Natural killer cell (primary cell): ENCODE data around the gene HPX. TPM values are rescaled to one million over a fixed set of nuclear protein-coding genes. Genes with fewer than 3 reads are reported as not detected.

Source experiments
- ATAC-seq, 3 donors: fragments of 150-1000 bp in 2 of 3; fragments of 200-7000 bp in 1 of 3; cut with Tn5 transposase; 1 replicate in 1 of 3; 2 replicates in 2 of 3; pipeline ENCODE4 v1.10.0; 2021; ENCODE audit warnings: mild to moderate bottlenecking in 2 of 3, moderate library complexity in 2 of 3
- DNase-seq, 2 donors: peaks; one replicate each; pipeline versions ENCODE4 v3.0.0 to v3.0.0-alpha.2; 2013 to 2021; ENCODE audit warnings: mixed read lengths in 1 of 2
- H3K27ac ChIP-seq: one replicate; pipeline ENCODE4 v1.5.1; 2013; ENCODE audit warnings: mild to moderate bottlenecking, low read length
- H3K27me3 ChIP-seq: one replicate; pipeline ENCODE4 v1.6.1; 2013; ENCODE audit warnings: low read length; ENCODE audit not compliant: control insufficient read depth, insufficient read depth
- H3K36me3 ChIP-seq: one replicate; pipeline ENCODE4 v1.6.1; 2013; ENCODE audit warnings: low read length; ENCODE audit not compliant: control insufficient read depth, insufficient read depth
- H3K4me1 ChIP-seq: one replicate; pipeline ENCODE4 v1.6.1; 2013; ENCODE audit warnings: low read length; ENCODE audit not compliant: control insufficient read depth, insufficient read depth
- H3K4me3 ChIP-seq: one replicate; pipeline ENCODE4 v1.5.1; 2013; ENCODE audit warnings: low read length
- H3K9me3 ChIP-seq: one replicate; pipeline ENCODE4 v1.6.1; 2013; ENCODE audit warnings: low read length; ENCODE audit not compliant: control insufficient read depth, insufficient read depth
- H3K27ac Mint-ChIP-seq, 2 donors: one replicate each; pipeline ENCODE4 v1.8.0; 2022; ENCODE audit warnings: mild to moderate bottlenecking in 2 of 2, mixed read lengths in 2 of 2, moderate library complexity in 1 of 2
- H3K27me3 Mint-ChIP-seq, 2 donors: one replicate each; pipeline ENCODE4 v1.8.0; 2022; ENCODE audit warnings: low read depth in 2 of 2, mixed read lengths in 2 of 2
- H3K36me3 Mint-ChIP-seq: one replicate; pipeline ENCODE4 v1.8.0; 2022; ENCODE audit warnings: mixed read lengths
- H3K4me1 Mint-ChIP-seq, 2 donors: one replicate each; pipeline ENCODE4 v1.8.0; 2022; ENCODE audit warnings: mixed read lengths in 2 of 2
- H3K4me3 Mint-ChIP-seq: one replicate; pipeline ENCODE4 v1.8.0; 2022; ENCODE audit warnings: mild to moderate bottlenecking, moderate library complexity, mixed read lengths
- H3K9me3 Mint-ChIP-seq, 2 donors: one replicate each; pipeline ENCODE4 v1.8.0; 2022; ENCODE audit warnings: mixed read lengths in 2 of 2
- CTCF ChIP-seq: fragments of 200-600 bp; IDR thresholded peaks from one replicate; pipeline ENCODE4 v1.8.0; 2022; ENCODE audit warnings: antibody characterized with exemption
- WGBS: methylation state at CpG from one replicate; pipeline ENCODE4 v1.1.7; 2013; ENCODE audit warnings: missing lambda C conversion rate; ENCODE audit not compliant: insufficient coverage; 5-methylcytosine and 5-hydroxymethylcytosine counted together
- intact Hi-C: fragments of 100-400 bp; cut with micrococcal nuclease; formaldehyde crosslinking; loops from one replicate; pipeline ENCODE4 v1.14.2; 2022
- total RNA-seq, 4 donors: library from RNA; stranded (reverse); fragments of 120-200 nt in 1 of 4; gene quantifications; one replicate each; pipeline versions ENCODE4 v1.2.3 to v1.2.4, GENCODE V29; 2013 to 2022

Gene HPX
- total RNA-seq, 3 donors from 2014 or later (not counting 1 experiment from before 2014, with no cell fraction given), result 0.35 to 1.5 (median 0.98) TPM

DNA sequence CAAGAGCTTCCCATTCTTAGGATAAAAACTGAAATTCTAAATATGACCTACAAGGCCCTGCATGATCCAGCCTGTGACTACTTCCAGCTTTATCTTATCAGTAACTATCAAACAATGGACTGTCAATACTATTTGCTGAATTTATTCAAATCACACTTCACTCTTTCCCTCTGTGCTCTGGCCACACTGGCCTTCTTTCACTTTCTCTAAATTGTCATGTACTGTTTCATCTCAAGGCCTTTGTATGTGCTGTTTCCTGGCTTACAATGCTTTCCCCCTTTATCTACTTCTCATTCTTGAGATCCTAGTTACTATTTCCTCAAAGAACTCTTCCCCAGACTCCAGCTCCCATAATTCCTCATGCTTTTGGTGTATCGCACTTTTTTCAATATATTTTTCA, 46.2 kb upstream of the HPX start:
- Mint-ChIP-seq H3K9me3 (no peaks in the 10 kb centered on the region), H3K4me3 (no peak overlapping the region), H3K4me1 (peaks cover 14 to 30% of the 10 kb centered on the region in 2 donors), H3K27me3 (no peaks in the 10 kb centered on the region), H3K36me3 (no peaks in the 10 kb centered on the region), H3K27ac (no peak overlapping the region)
- no CpG with 5 or more reads among the region's 1 CpG for WGBS
- H3K9me3 ChIP-seq, result no peaks in the 10 kb centered on the region
- DNase-seq (no peak), ATAC-seq (no peak)
- no peaks in the 10 kb centered on the region for H3K27me3 ChIP-seq
- H3K4me1 ChIP-seq, result peaks cover 9% of the 10 kb centered on the region
- peaks cover 45% of the 10 kb centered on the region for H3K36me3 ChIP-seq
- H3K4me3 ChIP-seq, result no peak overlapping the region
- TF ChIP-seq CTCF, result no peak
- H3K27ac ChIP-seq, result no peak overlapping the region
- intact Hi-C loops, result no loop called here

DNA sequence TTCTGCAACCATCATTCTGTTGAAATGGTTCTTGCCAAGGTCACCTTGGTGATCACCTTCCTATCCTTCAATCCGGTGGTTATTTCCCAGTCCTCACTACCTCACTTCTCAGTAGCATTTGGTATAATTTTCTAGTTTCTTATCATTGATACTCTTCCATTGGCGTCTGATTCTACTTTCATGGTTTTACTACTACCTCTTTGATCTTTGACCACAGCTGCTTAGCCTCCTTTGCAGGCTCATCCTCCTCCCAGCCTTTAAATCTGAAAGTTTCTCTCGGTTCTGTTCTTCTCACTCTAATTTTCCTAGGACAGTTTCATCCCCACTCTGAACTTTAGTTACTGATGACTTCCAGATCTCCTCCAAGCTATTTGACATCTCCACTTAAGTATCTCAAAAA, 45.5 kb upstream of the HPX start:
- 86% methylated on average over 3 of the region's 3 CpGs for WGBS
- no peaks in the 10 kb centered on the region for H3K27me3 Mint-ChIP-seq
- H3K27ac Mint-ChIP-seq, result no peak overlapping the region
- Histone ChIP-seq H3K27ac (no peak overlapping the region), H3K4me1 (peaks cover 12% of the 10 kb centered on the region), H3K4me3 (no peak overlapping the region), H3K27me3 (no peaks in the 10 kb centered on the region), H3K36me3 (peaks cover 45% of the 10 kb centered on the region), H3K9me3 (no peaks in the 10 kb centered on the region)
- H3K4me1 Mint-ChIP-seq, result peaks cover 15 to 31% of the 10 kb centered on the region in 2 donors
- no peak for ATAC-seq
- H3K4me3 Mint-ChIP-seq, result no peak overlapping the region
- intact Hi-C loops, result no loop called here
- no peak for DNase-seq
- no peak for TF ChIP-seq CTCF
- no peaks in the 10 kb centered on the region for H3K9me3 Mint-ChIP-seq
- H3K36me3 Mint-ChIP-seq, result no peaks in the 10 kb centered on the region

DNA sequence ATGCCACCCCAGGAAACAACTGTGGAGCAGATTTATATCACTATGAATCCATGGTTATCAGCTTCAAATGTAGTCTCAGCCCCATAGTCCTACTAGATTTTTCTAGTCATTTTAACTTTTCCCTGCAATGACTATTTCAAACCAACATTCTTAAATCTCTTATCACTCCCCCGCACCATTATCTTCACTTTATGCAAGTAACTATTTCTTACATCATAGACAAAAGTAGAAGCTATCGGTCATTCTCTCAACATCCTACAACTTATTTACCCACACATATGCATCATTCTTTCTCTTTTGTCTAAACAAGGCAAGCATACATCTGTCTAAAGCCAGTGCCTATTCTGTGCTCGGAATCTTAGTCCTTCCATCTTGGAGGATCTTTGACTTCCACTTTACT, 44.9 kb upstream of the HPX start:
- Histone ChIP-seq H3K36me3 (peaks cover 45% of the 10 kb centered on the region), H3K27me3 (no peaks in the 10 kb centered on the region), H3K4me1 (peaks cover 16% of the 10 kb centered on the region), H3K4me3 (no peak overlapping the region), H3K27ac (no peak overlapping the region), H3K9me3 (no peaks in the 10 kb centered on the region)
- H3K36me3 Mint-ChIP-seq, result no peaks in the 10 kb centered on the region
- TF ChIP-seq CTCF, result no peak
- no peaks in the 10 kb centered on the region for H3K27me3 Mint-ChIP-seq
- no peak overlapping the region for H3K4me3 Mint-ChIP-seq
- WGBS, result 98% methylated on average over 3 of the region's 3 CpGs
- intact Hi-C loops, result no loop called here
- DNase-seq (no peak), ATAC-seq (no peak)
- H3K4me1 Mint-ChIP-seq, result peaks cover 21 to 37% of the 10 kb centered on the region in 2 donors
- no peak overlapping the region for H3K27ac Mint-ChIP-seq
- no peaks in the 10 kb centered on the region for H3K9me3 Mint-ChIP-seq

- Mint-ChIP-seq H3K36me3 (no peaks in the 10 kb centered on the region), H3K9me3 (no peaks in the 10 kb centered on the region), H3K27ac (peak overlapping the region; percentile 95 to 99), H3K27me3 (no peaks in the 10 kb centered on the region), H3K4me3 (peak overlapping the region; percentile 75), H3K4me1 (peaks cover 32 to 37% of the 10 kb centered on the region in 2 donors)
- no peak for ATAC-seq
- DNase-seq, result no peak
- TF ChIP-seq CTCF, result no peak
- intact Hi-C loops, result loop anchor here (5.0 kb wide), 2 partner anchors 281 to 796 kb away; partner anchors contain the start of genes TRIM22 and TRIM5
- WGBS, result 93% methylated on average over 6 of the region's 6 CpGs
- peaks cover 22% of the 10 kb centered on the region for H3K4me1 ChIP-seq
- no peak overlapping the region for H3K4me3 ChIP-seq
- H3K27ac ChIP-seq, result no peak overlapping the region
- H3K36me3 ChIP-seq, result peaks cover 50% of the 10 kb centered on the region
- no peaks in the 10 kb centered on the region for H3K9me3 ChIP-seq
- no peaks in the 10 kb centered on the region for H3K27me3 ChIP-seq
Observed at GRCh38 chr11:6483015-6483414, 42.2 kb upstream of the HPX start.
